Ovary (tissue), 9 donors: ENCODE data around the gene EPHA7. TPM values are rescaled to one million over a fixed set of nuclear protein-coding genes. Genes with fewer than 3 reads are reported as not detected.

ENCODE experiments used
- DNase-seq, 5 donors: peaks; one replicate each; pipeline ENCODE4 v3.0.0-alpha.2; 2019 to 2020
- H3K27ac ChIP-seq, 2 donors: fragments of 200-600 bp; one replicate each; pipeline versions ENCODE4 v1.5.1 to v1.8.0; 2019 to 2022
- H3K27me3 ChIP-seq: fragments of 200-600 bp; one replicate; pipeline ENCODE4 v1.8.0; 2022
- H3K36me3 ChIP-seq: fragments of 200-600 bp; sonication (generic); one replicate; pipeline ENCODE4 v1.5.1; 2019
- H3K4me1 ChIP-seq: one replicate; pipeline ENCODE4 v1.8.1; 2013; ENCODE audit warnings: mild to moderate bottlenecking, moderate library complexity; ENCODE audit not compliant: insufficient read depth
- H3K4me3 ChIP-seq: fragments of 200-600 bp; sonication (generic); one replicate; pipeline ENCODE4 v1.5.1; 2017
- H3K9me3 ChIP-seq, 2 donors: fragments of 200-600 bp in 1 of 2; sonication (generic) in 1 of 2; one replicate each; pipeline versions ENCODE4 v1.5.1 to v1.8.1; 2013 to 2019; ENCODE audit warnings: mild to moderate bottlenecking in 1 of 2, moderate library complexity in 1 of 2
- EP300 ChIP-seq: sonication (generic); formaldehyde crosslinking; IDR thresholded peaks from one replicate; pipeline ENCODE4 v1.6.1; 2017; ENCODE audit warnings: antibody characterized with exemption
- POLR2A ChIP-seq: fragments of 450-650 bp; IDR thresholded peaks from one replicate; pipeline ENCODE4 v1.6.1; 2017; ENCODE audit warnings: antibody characterized with exemption, mild to moderate bottlenecking, moderate library complexity
- WGBS, 3 donors: extraction: QIAGEN DNeasy Blood & Tissue Kit in 1 of 3; methylation state at CpG; one replicate each; pipeline versions ENCODE4 v1.1.5 to v1.1.7; 2013 to 2017; 5-methylcytosine and 5-hydroxymethylcytosine counted together
- intact Hi-C, 4 donors: fragments of 100-400 bp; cut with DNase I; formaldehyde crosslinking; loops; one replicate each; pipeline versions ENCODE4 v1.11.0 to v1.15.1; 2022 to 2023
- polyA plus RNA-seq, 2 donors: library from polyadenylated mRNA; stranded (reverse); fragments of 200-250 nt in 1 of 2; fragments of 350-450 nt in 1 of 2; fragmentation: Illumina TruSeq in 1 of 2; extraction: RNeasy Lipid Tissue Mini Kit (QIAGEN cat#74804) in 1 of 2; gene quantifications; one replicate each; pipeline ENCODE4 v1.2.3, GENCODE V29; 2013 to 2014
- total RNA-seq, 7 donors: library from RNA; depleted of rRNA in 2 of 7; stranded (reverse); fragments of >200 nt in 2 of 7; fragmentation: NEBNext Ultra II Directional in 3 of 7; extraction: Animal tissue kit (Norgen Biotek cat#: 25700) in 3 of 7; gene quantifications; one replicate each; pipeline versions ENCODE4 v1.1.0 to v1.2.4, GENCODE V29; 2016 to 2023
- TF ChIP-seq, protein P1 (sequence below), 3 donors: fragments of 450-650 bp in 2 of 3; fragments of 200-600 bp in 1 of 3; IDR thresholded peaks; one replicate each; pipeline versions ENCODE4 v1.5.1 to v1.8.0; 2016 to 2022; ENCODE audit warnings: antibody characterized with exemption in 3 of 3, mild to moderate bottlenecking in 1 of 3
- donor health status: DM: no; HTN: no; CAD: no; lungs with moderate emphysema.
- donor health status: DM: no; HTN: no; CAD: no.
- donor health status: Bipolar disorder and iron deficiency.
- donor health status: DM: yes; HTN: yes; CAD: no.
- donor health status: DM: no; HTN: no; CAD: no.
- donor health status: DM: yes; HTN: yes; CAD: no.

Gene EPHA7
- total and polyA plus RNA-seq, 9 donors, result 0.64 to 3.0 (median 1.5) TPM

DNA sequence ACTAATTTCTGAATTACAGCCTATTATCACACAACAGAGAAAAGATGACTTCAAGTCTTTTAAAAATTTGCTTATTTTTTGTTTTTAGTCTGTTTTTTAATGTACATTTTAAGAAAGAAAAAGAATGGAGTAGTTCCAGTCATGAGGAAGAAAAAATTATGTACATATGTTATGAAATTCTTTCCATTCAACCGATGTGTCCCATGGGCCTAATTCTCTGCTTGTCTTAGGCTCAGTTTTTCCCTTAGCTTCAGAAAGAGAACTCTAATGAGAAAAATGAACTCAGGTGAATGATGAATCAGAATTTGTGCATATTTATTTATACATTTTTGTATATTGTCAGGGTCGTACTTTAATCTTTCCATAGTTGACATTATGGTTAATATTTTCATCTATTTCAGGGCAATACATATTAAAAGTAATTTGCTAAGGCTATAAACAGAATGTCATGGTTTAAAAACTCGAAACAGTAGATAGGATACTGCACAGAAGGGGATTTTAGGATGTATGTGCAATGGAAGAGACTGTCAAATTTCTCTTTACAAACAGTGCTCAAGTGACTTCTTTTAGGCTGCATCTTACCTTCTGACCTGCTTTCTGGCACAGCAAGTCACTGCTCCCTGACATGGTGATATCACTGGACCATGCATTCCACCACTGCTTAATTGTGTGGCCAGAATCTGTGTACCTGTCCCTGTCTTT lies 153.1 kb downstream of the EPHA7 start:
- Histone ChIP-seq H3K27ac (no peak overlapping the region), H3K4me1 (no peaks in the 10 kb centered on the region), H3K4me3 (no peak overlapping the region), H3K27me3 (no peaks in the 10 kb centered on the region), H3K36me3 (no peaks in the 10 kb centered on the region), H3K9me3 (no peaks in the 10 kb centered on the region)
- intact Hi-C loops, result no loop called here
- TF ChIP-seq POLR2A (no peak), EP300 (no peak)
- TF ChIP-seq, protein P1, sequence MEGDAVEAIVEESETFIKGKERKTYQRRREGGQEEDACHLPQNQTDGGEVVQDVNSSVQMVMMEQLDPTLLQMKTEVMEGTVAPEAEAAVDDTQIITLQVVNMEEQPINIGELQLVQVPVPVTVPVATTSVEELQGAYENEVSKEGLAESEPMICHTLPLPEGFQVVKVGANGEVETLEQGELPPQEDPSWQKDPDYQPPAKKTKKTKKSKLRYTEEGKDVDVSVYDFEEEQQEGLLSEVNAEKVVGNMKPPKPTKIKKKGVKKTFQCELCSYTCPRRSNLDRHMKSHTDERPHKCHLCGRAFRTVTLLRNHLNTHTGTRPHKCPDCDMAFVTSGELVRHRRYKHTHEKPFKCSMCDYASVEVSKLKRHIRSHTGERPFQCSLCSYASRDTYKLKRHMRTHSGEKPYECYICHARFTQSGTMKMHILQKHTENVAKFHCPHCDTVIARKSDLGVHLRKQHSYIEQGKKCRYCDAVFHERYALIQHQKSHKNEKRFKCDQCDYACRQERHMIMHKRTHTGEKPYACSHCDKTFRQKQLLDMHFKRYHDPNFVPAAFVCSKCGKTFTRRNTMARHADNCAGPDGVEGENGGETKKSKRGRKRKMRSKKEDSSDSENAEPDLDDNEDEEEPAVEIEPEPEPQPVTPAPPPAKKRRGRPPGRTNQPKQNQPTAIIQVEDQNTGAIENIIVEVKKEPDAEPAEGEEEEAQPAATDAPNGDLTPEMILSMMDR (IDR thresholded peaks at IDR 0.05), result no peak
- WGBS, 3 donors, result 85 to 87% (median 86%) methylated on average over 3 of the region's 3 CpGs
- no peak for DNase-seq

DNA sequence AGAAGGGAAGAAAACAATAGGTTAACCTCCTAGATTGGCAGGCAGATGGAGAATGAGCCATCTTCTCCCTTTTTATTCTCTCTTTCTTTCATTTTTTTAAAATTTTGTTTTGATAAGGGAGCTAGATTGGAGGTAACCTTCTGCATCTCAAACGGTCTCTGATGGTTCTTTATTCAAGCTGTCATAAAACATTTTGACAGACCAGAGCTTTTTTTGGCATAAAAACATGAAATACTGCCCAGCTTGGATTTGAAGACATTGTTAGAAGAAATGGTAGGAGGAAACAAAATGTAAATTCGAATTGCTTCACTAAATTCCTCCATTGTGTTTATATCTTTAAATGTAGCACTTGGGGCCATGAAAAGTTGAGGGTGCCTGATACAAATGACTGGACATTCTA lies 158.5 kb downstream of the EPHA7 start:
- Histone ChIP-seq H3K27ac (no peak overlapping the region), H3K4me1 (no peaks in the 10 kb centered on the region), H3K4me3 (no peak overlapping the region), H3K36me3 (no peaks in the 10 kb centered on the region), H3K9me3 (no peaks in the 10 kb centered on the region), H3K27me3 (no peaks in the 10 kb centered on the region)
- TF ChIP-seq POLR2A (no peak), EP300 (no peak)
- TF ChIP-seq, protein P1 (IDR thresholded peaks at IDR 0.05), result no peak
- intact Hi-C loops, result no loop called here
- DNase-seq, result no peak
- 56 to 66% (median 56%) methylated on average over 2 of the region's 2 CpGs for WGBS, 3 donors

DNA sequence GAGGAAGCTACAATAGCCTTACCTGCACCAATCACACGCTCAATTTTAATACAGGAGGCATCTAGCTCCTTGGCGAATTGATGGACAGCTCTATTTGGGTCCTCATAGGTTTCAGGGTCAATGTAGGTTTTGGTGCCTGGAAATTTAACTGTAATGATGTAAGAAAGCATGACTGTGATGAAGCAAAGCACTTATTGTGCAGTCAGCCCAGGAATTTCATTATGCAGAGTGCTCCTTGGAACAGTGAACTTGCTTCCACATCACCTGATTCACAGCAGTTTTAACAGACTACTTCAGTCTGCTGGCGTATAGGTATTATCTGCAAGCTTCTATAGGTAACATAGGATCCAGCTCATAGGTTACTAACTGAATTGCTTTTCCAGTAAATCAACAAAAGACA lies 160.0 kb downstream of the EPHA7 start:
- 95 to 98% (median 96%) methylated on average over 3 of the region's 3 CpGs for WGBS, 3 donors

DNA sequence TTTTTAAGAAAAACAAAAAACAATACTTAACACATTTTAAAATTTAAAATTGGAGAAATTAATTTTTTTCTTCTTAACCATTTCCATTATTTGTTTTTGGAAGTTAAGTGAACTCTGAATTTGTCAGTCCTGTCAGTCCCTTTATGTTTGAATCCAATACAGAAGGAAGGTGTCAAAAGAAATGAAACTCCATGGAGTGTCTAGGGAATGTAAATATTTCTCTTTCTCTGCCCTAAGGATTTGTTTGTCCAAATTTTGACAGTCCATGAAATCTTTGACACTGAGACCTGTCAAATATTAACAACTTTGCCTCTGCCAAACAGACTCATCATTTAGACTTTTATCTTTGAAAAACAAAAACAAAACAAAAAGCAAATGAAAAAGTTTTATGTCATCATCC lies 166.4 kb downstream of the EPHA7 start:
- Histone ChIP-seq H3K27ac (no peak overlapping the region), H3K9me3 (no peaks in the 10 kb centered on the region), H3K4me1 (no peaks in the 10 kb centered on the region), H3K36me3 (no peaks in the 10 kb centered on the region), H3K27me3 (no peaks in the 10 kb centered on the region), H3K4me3 (no peak overlapping the region)
- no peak for TF ChIP-seq POLR2A
- no peak for DNase-seq
- intact Hi-C loops, result no loop called here

More for the DNA sequence above, 160.0 kb downstream of the EPHA7 start:
- intact Hi-C loops, result no loop called here
- no peak for DNase-seq
- no peaks in the 10 kb centered on the region for H3K4me1 ChIP-seq
- H3K9me3 ChIP-seq, result no peaks in the 10 kb centered on the region
- no peak overlapping the region for H3K4me3 ChIP-seq
- no peak overlapping the region for H3K27ac ChIP-seq
- H3K36me3 ChIP-seq, result no peaks in the 10 kb centered on the region
- TF ChIP-seq, protein P1 (IDR thresholded peaks at IDR 0.05), result no peak
- TF ChIP-seq EP300, result no peak
- TF ChIP-seq POLR2A, result no peak
- no peaks in the 10 kb centered on the region for H3K27me3 ChIP-seq

DNA sequence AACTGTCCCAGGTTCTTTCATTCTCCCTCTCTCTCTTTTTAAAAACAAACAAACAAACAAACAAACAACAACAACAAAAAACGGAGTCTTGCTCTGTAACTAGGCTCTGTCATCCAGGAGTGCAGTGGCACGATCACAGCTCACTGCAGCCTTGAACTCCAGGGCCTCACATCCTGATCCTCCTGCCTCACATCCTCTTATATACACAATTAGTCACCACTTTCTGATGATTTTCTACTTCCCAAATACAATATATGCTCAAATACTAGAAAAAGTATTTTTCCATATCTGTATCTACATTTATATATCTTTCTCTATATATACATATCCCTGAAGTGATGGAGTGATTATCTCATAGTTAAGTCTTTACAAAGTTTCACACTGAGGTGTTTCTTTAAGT lies 170.7 kb downstream of the EPHA7 start:
- Histone ChIP-seq H3K27ac (no peak overlapping the region), H3K36me3 (no peaks in the 10 kb centered on the region), H3K4me1 (no peaks in the 10 kb centered on the region), H3K4me3 (no peak overlapping the region), H3K9me3 (no peaks in the 10 kb centered on the region), H3K27me3 (no peaks in the 10 kb centered on the region)
- no peak for TF ChIP-seq EP300
- TF ChIP-seq POLR2A, result no peak
- TF ChIP-seq, protein P1 (IDR thresholded peaks at IDR 0.05), result no peak
- no peak for DNase-seq
- 29 to 43% (median 38%) methylated on average over 2 of the region's 2 CpGs for WGBS, 3 donors
- intact Hi-C loops, result no loop called here
